ENCODE measurements around the gene MLH1. TPM values are rescaled to one million over a fixed set of nuclear protein-coding genes. Genes with fewer than 3 reads are reported as not detected.

The MLH1 gene
- total and polyA plus RNA-seq, 4 experiments from 2014 or later = 15.6 to 33.8 (median 24.6) TPM

- CTCF ChIA-PET (ENCODE audit: partially characterized antibody) = interaction anchor here (1.0 to 6.6 kb wide), 11 partner anchors 19 to 225 kb away, joined by 3 to 54 read pairs (median 7); no protein-coding TSS in a partner anchor
- H3K4me1 Mint-ChIP-seq = peaks cover 27 to 43% (median 36%) of the 10 kb centered on the region in 4 donors
- no peak overlapping the region for H3K4me3 Mint-ChIP-seq
- H3K36me3 Mint-ChIP-seq = peaks cover 24 to 32% of the 10 kb centered on the region in 2 donors
- no peaks in the 10 kb centered on the region for H3K27me3 Mint-ChIP-seq
- Histone ChIP-seq H3K9me3 (ENCODE audit: control insufficient read depth in 1 of 2, low read length in 2 of 2) (no peaks in the 10 kb centered on the region), H3K36me3 (ENCODE audit: insufficient read depth, low read length) (peaks cover 11% of the 10 kb centered on the region), H3K4me3 (ENCODE audit: low read length in 2 of 2) (peak overlapping the region; percentile 63 to 97), H3K27me3 (ENCODE audit: insufficient read depth, low read length) (no peaks in the 10 kb centered on the region), H3K27ac (ENCODE audit: low read depth, low read length) (peak overlapping the region; percentile 95), H3K4me1 (ENCODE audit: insufficient read depth, low read length) (peaks cover 58% of the 10 kb centered on the region)
- no peaks in the 10 kb centered on the region for H3K9me3 Mint-ChIP-seq
- H3K27ac Mint-ChIP-seq = no peak overlapping the region
- POLR2A ChIA-PET (ENCODE audit: partially characterized antibody) = interaction anchor here (0.9 to 6.6 kb wide), 26 partner anchors 11 to 1144 kb away, joined by 3 to 74 read pairs (median 5); partner anchors contain the start of genes ACAA1 and TRANK1
- peak in 1 of 5 donors; percentile 58 for DNase-seq
- intact Hi-C loops (cut with micrococcal nuclease) = loop anchor here (2.0 kb wide), 2 partner anchors 21 to 79 kb away; no protein-coding TSS in a partner anchor
These were observed 1.2 kb upstream of the MLH1 start for GRCh38 chr3:36991923-36992805.

- H3K4me3 ChIP-seq (ENCODE audit: low read length in 2 of 2) = peak within 1 kb of the TSS; percentile 64 to 97
- Mint-ChIP-seq H3K9me3 (no peaks in the 10 kb centered on the region), H3K36me3 (peaks cover 27 to 31% of the 10 kb centered on the region in 2 donors), H3K4me1 (peaks cover 29 to 42% (median 36%) of the 10 kb centered on the region in 4 donors), H3K27me3 (no peaks in the 10 kb centered on the region), H3K4me3 (no peak within 1 kb of the TSS), H3K27ac (no peak within 1 kb of the TSS)
- POLR2A ChIA-PET (ENCODE audit: partially characterized antibody) = interaction anchor here (0.8 to 6.6 kb wide), 32 partner anchors 11 to 1144 kb away, joined by 3 to 74 read pairs (median 5); partner anchors contain the start of genes ACAA1 and TRANK1
- peak within 1 kb of the TSS; percentile 95 for H3K27ac ChIP-seq (ENCODE audit: low read depth, low read length)
- intact Hi-C loops (cut with micrococcal nuclease) = loop anchor here (1.0 to 2.0 kb wide), 3 partner anchors 22 to 80 kb away; no protein-coding TSS in a partner anchor
- peaks cover 53% of the 10 kb centered on the region for H3K4me1 ChIP-seq (ENCODE audit: insufficient read depth, low read length)
- peak; percentile 98 to 100 (median 100) for DNase-seq
- CTCF ChIA-PET (ENCODE audit: partially characterized antibody) = interaction anchor here (0.6 to 6.6 kb wide), 13 partner anchors 20 to 267 kb away, joined by 3 to 54 read pairs (median 4); no protein-coding TSS in a partner anchor
- no peaks in the 10 kb centered on the region for H3K27me3 ChIP-seq (ENCODE audit: insufficient read depth, low read length)
- H3K9me3 ChIP-seq (ENCODE audit: control insufficient read depth in 1 of 2, low read length in 2 of 2) = no peaks in the 10 kb centered on the region
- peaks cover 14% of the 10 kb centered on the region for H3K36me3 ChIP-seq (ENCODE audit: insufficient read depth, low read length)
These were observed 452 bp upstream of the MLH1 start, which contains the start of gene EPM2AIP1 for GRCh38 chr3:36992806-36993325. EPM2AIP1 (minus strand) TSS chr3:36993131; CDS start chr3:36993077, 54 bp downstream.

- Mint-ChIP-seq H3K4me1 (peaks cover 0 to 2% (median 0%) of the 10 kb centered on the region in 4 donors), H3K36me3 (peaks cover 56 to 70% of the 10 kb centered on the region in 2 donors), H3K9me3 (no peaks in the 10 kb centered on the region), H3K27ac (no peak overlapping the region), H3K27me3 (no peaks in the 10 kb centered on the region), H3K4me3 (no peak overlapping the region)
- no peak overlapping the region for H3K27ac ChIP-seq (ENCODE audit: low read depth, low read length)
- DNase-seq = no peak
- ChIA-PET POLR2A (ENCODE audit: partially characterized antibody) (no interaction called here), CTCF (ENCODE audit: partially characterized antibody) (no interaction called here)
- intact Hi-C loops (cut with micrococcal nuclease) = no loop called here
- H3K27me3 ChIP-seq (ENCODE audit: insufficient read depth, low read length) = no peaks in the 10 kb centered on the region
- H3K4me1 ChIP-seq (ENCODE audit: insufficient read depth, low read length) = no peaks in the 10 kb centered on the region
- no peaks in the 10 kb centered on the region for H3K9me3 ChIP-seq (ENCODE audit: control insufficient read depth in 1 of 2, low read length in 2 of 2)
- no peak overlapping the region for H3K4me3 ChIP-seq (ENCODE audit: low read length in 2 of 2)
- H3K36me3 ChIP-seq (ENCODE audit: insufficient read depth, low read length) = peaks cover 27% of the 10 kb centered on the region
These were observed 21.3 kb downstream of the MLH1 start for GRCh38 chr3:37014620-37015019.

- POLR2A ChIA-PET (ENCODE audit: partially characterized antibody) = no interaction called here
- Mint-ChIP-seq H3K4me3 (no peak overlapping the region), H3K9me3 (no peaks in the 10 kb centered on the region), H3K27me3 (no peaks in the 10 kb centered on the region), H3K27ac (no peak overlapping the region), H3K36me3 (peaks cover 62 to 79% of the 10 kb centered on the region in 2 donors), H3K4me1 (peaks cover 0 to 2% (median 0%) of the 10 kb centered on the region in 4 donors)
- CTCF ChIA-PET (ENCODE audit: partially characterized antibody) = no interaction called here
- H3K27ac ChIP-seq (ENCODE audit: low read depth, low read length) = no peak overlapping the region
- peaks cover 34% of the 10 kb centered on the region for H3K36me3 ChIP-seq (ENCODE audit: insufficient read depth, low read length)
- no peak overlapping the region for H3K4me3 ChIP-seq (ENCODE audit: low read length in 2 of 2)
- H3K27me3 ChIP-seq (ENCODE audit: insufficient read depth, low read length) = no peaks in the 10 kb centered on the region
- intact Hi-C loops (cut with micrococcal nuclease) = no loop called here
- H3K9me3 ChIP-seq (ENCODE audit: control insufficient read depth in 1 of 2, low read length in 2 of 2) = no peaks in the 10 kb centered on the region
- DNase-seq = no peak
- no peaks in the 10 kb centered on the region for H3K4me1 ChIP-seq (ENCODE audit: insufficient read depth, low read length)
These were observed 22.3 kb downstream of the MLH1 start for GRCh38 chr3:37015642-37016041.

- peak overlapping the region in 1 of 7 donors; percentile 27 for H3K27ac Mint-ChIP-seq
These were observed 23.6 kb downstream of the MLH1 start for GRCh38 chr3:37016903-37017302.

GRCh38 chr3:37017683-37018082 lies 24.4 kb downstream of the MLH1 start:
- intact Hi-C loops (cut with micrococcal nuclease) = no loop called here
- ChIA-PET POLR2A (ENCODE audit: partially characterized antibody) (no interaction called here), CTCF (ENCODE audit: partially characterized antibody) (no interaction called here)
- Mint-ChIP-seq H3K4me3 (no peak overlapping the region), H3K36me3 (peaks cover 65 to 82% of the 10 kb centered on the region in 2 donors), H3K27me3 (no peaks in the 10 kb centered on the region), H3K27ac (peak overlapping the region in 1 of 7 donors; percentile 73), H3K4me1 (peaks cover 2 to 7% (median 4%) of the 10 kb centered on the region in 4 donors), H3K9me3 (no peaks in the 10 kb centered on the region)
- no peak overlapping the region for H3K4me3 ChIP-seq (ENCODE audit: low read length in 2 of 2)
- H3K27me3 ChIP-seq (ENCODE audit: insufficient read depth, low read length) = no peaks in the 10 kb centered on the region
- H3K9me3 ChIP-seq (ENCODE audit: control insufficient read depth in 1 of 2, low read length in 2 of 2) = no peaks in the 10 kb centered on the region
- no peak overlapping the region for H3K27ac ChIP-seq (ENCODE audit: low read depth, low read length)
- DNase-seq = no peak
- no peaks in the 10 kb centered on the region for H3K4me1 ChIP-seq (ENCODE audit: insufficient read depth, low read length)
- H3K36me3 ChIP-seq (ENCODE audit: insufficient read depth, low read length) = peaks cover 45% of the 10 kb centered on the region

More at GRCh38 chr3:37016903-37017302, 23.6 kb downstream of the MLH1 start:
- ChIA-PET POLR2A (ENCODE audit: partially characterized antibody) (no interaction called here), CTCF (ENCODE audit: partially characterized antibody) (no interaction called here)
- Histone ChIP-seq H3K27me3 (ENCODE audit: insufficient read depth, low read length) (no peaks in the 10 kb centered on the region), H3K9me3 (ENCODE audit: control insufficient read depth in 1 of 2, low read length in 2 of 2) (no peaks in the 10 kb centered on the region), H3K4me1 (ENCODE audit: insufficient read depth, low read length) (no peaks in the 10 kb centered on the region), H3K27ac (ENCODE audit: low read depth, low read length) (no peak overlapping the region), H3K4me3 (ENCODE audit: low read length in 2 of 2) (no peak overlapping the region), H3K36me3 (ENCODE audit: insufficient read depth, low read length) (peaks cover 46% of the 10 kb centered on the region)
- intact Hi-C loops (cut with micrococcal nuclease) = no loop called here
- no peak for DNase-seq
- Mint-ChIP-seq H3K27me3 (no peaks in the 10 kb centered on the region), H3K4me1 (peaks cover 0 to 7% (median 3%) of the 10 kb centered on the region in 4 donors), H3K36me3 (peaks cover 65 to 82% of the 10 kb centered on the region in 2 donors), H3K4me3 (no peak overlapping the region), H3K9me3 (no peaks in the 10 kb centered on the region)

- Histone ChIP-seq H3K4me3 (ENCODE audit: low read length in 2 of 2) (no peak overlapping the region), H3K4me1 (ENCODE audit: insufficient read depth, low read length) (no peaks in the 10 kb centered on the region), H3K9me3 (ENCODE audit: control insufficient read depth in 1 of 2, low read length in 2 of 2) (no peaks in the 10 kb centered on the region), H3K36me3 (ENCODE audit: insufficient read depth, low read length) (peaks cover 50% of the 10 kb centered on the region), H3K27me3 (ENCODE audit: insufficient read depth, low read length) (no peaks in the 10 kb centered on the region), H3K27ac (ENCODE audit: low read depth, low read length) (no peak overlapping the region)
- DNase-seq = peak in 4 of 5 donors; percentile 1 to 19 (median 6)
- ChIA-PET POLR2A (ENCODE audit: partially characterized antibody) (no interaction called here), CTCF (ENCODE audit: partially characterized antibody) (interaction anchor here (0.7 to 2.7 kb wide), 8 partner anchors 11 to 198 kb away, joined by 3 to 28 read pairs (median 4); no protein-coding TSS in a partner anchor)
- Mint-ChIP-seq H3K4me3 (no peak overlapping the region), H3K36me3 (peaks cover 67 to 89% of the 10 kb centered on the region in 2 donors), H3K27ac (no peak overlapping the region), H3K4me1 (peaks cover 2 to 7% (median 4%) of the 10 kb centered on the region in 4 donors), H3K27me3 (no peaks in the 10 kb centered on the region), H3K9me3 (peaks cover 0 to 2% (median 0%) of the 10 kb centered on the region in 8 donors)
- intact Hi-C loops (cut with micrococcal nuclease) = loop anchor here (1.0 kb wide), 1 partner anchor 189 kb away; no protein-coding TSS in a partner anchor
These were observed 30.8 kb downstream of the MLH1 start for GRCh38 chr3:37024092-37024491.

Data from CD4-positive, alpha-beta memory T cell (primary cell).